Measurements from ENCODE around the gene DCXR.

GRCh38 chr17:82036634-82037091 is 834 bp downstream of the DCXR start:
- no peak for TF ChIP-seq SUZ12 (IDR thresholded peaks at IDR 0.05; ENCODE audit: extremely low read depth, insufficient read depth, insufficient read length)
- no peak for TF ChIP-seq ZNF274 (IDR thresholded peaks at IDR 0.05; ENCODE audit: low read depth, low read length)
- TF ChIP-seq YY1 (IDR thresholded peaks at IDR 0.05; ENCODE audit: insufficient read depth, insufficient read length), result no peak

Measured in NT2/D1 (cell line).